ENCODE data around the gene DLX3. TPM values are rescaled to one million over a fixed set of nuclear protein-coding genes. Genes with fewer than 3 reads are reported as not detected.

DLX3 gene
- total RNA-seq, 4 donors from 2014 or later: 0.28 TPM; not detected in 3

- H3K27ac ChIP-seq: no peak overlapping the region
- H3K36me3 ChIP-seq: no peaks in the 10 kb centered on the region
- peaks cover 47 to 78% of the 10 kb centered on the region in 2 donors for H3K27me3 ChIP-seq
- TF ChIP-seq POLR2A (IDR thresholded peaks at IDR 0.05) (no peak), CTCF (IDR thresholded peaks at IDR 0.05) (no peak)
- H3K4me3 ChIP-seq: no peak overlapping the region
- DNase-seq: no peak
- H3K9me3 ChIP-seq: no peaks in the 10 kb centered on the region
- H3K4me1 ChIP-seq: peaks cover 0 to 25% of the 10 kb centered on the region in 2 donors
- intact Hi-C loops (cut with DNase I; ENCODE audit: low total_unique reads): no loop called here
These were observed 25.1 kb downstream of the DLX3 start for GRCh38 chr17:49969795-49970389.

GRCh38 chr17:49969134-49969759 is 25.8 kb downstream of the DLX3 start, which contains the start of gene DLX4:
DLX4 (plus strand) TSS chr17:49969190; CDS start chr17:49969469, 279 bp downstream.
- DNase-seq: no peak
- Histone ChIP-seq H3K36me3 (no peaks in the 10 kb centered on the region), H3K4me3 (peak within 1 kb of the TSS in 1 of 2 donors; percentile 10), H3K27me3 (peaks cover 53 to 84% of the 10 kb centered on the region in 2 donors), H3K9me3 (no peaks in the 10 kb centered on the region), H3K27ac (no peak within 1 kb of the TSS), H3K4me1 (peaks cover 0 to 29% of the 10 kb centered on the region in 2 donors)
- intact Hi-C loops (cut with DNase I; ENCODE audit: low total_unique reads): no loop called here
- TF ChIP-seq POLR2A (IDR thresholded peaks at IDR 0.05): no peak
- no peak for TF ChIP-seq CTCF (IDR thresholded peaks at IDR 0.05)

- H3K9me3 ChIP-seq: no peaks in the 10 kb centered on the region
- peaks cover 60 to 84% of the 10 kb centered on the region in 2 donors for H3K27me3 ChIP-seq
- H3K36me3 ChIP-seq: no peaks in the 10 kb centered on the region
- peak in 1 of 2 donors; percentile 36 for DNase-seq
- H3K4me1 ChIP-seq: peaks cover 0 to 34% of the 10 kb centered on the region in 2 donors
- intact Hi-C loops (cut with DNase I; ENCODE audit: low total_unique reads): no loop called here
- no peak for TF ChIP-seq CTCF (IDR thresholded peaks at IDR 0.05)
- TF ChIP-seq POLR2A (IDR thresholded peaks at IDR 0.05): no peak
- H3K27ac ChIP-seq: no peak overlapping the region
- H3K4me3 ChIP-seq: peak overlapping the region in 1 of 2 donors; percentile 10
These were observed 26.5 kb downstream of the DLX3 start for GRCh38 chr17:49968405-49969133.

GRCh38 chr17:49967621-49968404 is 27.2 kb downstream of the DLX3 start:
- Histone ChIP-seq H3K4me3 (no peak overlapping the region), H3K4me1 (peaks cover 0 to 34% of the 10 kb centered on the region in 2 donors), H3K27ac (no peak overlapping the region), H3K36me3 (no peaks in the 10 kb centered on the region), H3K9me3 (no peaks in the 10 kb centered on the region), H3K27me3 (peaks cover 58 to 85% of the 10 kb centered on the region in 2 donors)
- no peak for DNase-seq
- intact Hi-C loops (cut with DNase I; ENCODE audit: low total_unique reads): no loop called here
- no peak for TF ChIP-seq POLR2A (IDR thresholded peaks at IDR 0.05)
- TF ChIP-seq CTCF (IDR thresholded peaks at IDR 0.05): no peak

All from uterus (tissue), 4 donors.